HG03045 (cell line): Measurements from ENCODE around the gene HOXA2.

Experiments used
- ATAC-seq: cut with Tn5 transposase; IDR thresholded peaks from one replicate; pipeline ENCODE4 v1.9.1; 2021; ENCODE audit warnings: mild to moderate bottlenecking, moderate library complexity; ENCODE audit not compliant: unreplicated experiment

Gene HOXA2

GRCh38 chr7:27126596-27127327, 24.3 kb upstream of the HOXA2 start:
- ATAC-seq, result no peak

GRCh38 chr7:27125986-27126394, 23.5 kb upstream of the HOXA2 start:
- no peak for ATAC-seq

GRCh38 chr7:27124902-27125689, 22.6 kb upstream of the HOXA2 start:
- no peak for ATAC-seq

- ATAC-seq, result no peak
These were observed 21.8 kb upstream of the HOXA2 start for GRCh38 chr7:27124096-27124901.

DNA sequence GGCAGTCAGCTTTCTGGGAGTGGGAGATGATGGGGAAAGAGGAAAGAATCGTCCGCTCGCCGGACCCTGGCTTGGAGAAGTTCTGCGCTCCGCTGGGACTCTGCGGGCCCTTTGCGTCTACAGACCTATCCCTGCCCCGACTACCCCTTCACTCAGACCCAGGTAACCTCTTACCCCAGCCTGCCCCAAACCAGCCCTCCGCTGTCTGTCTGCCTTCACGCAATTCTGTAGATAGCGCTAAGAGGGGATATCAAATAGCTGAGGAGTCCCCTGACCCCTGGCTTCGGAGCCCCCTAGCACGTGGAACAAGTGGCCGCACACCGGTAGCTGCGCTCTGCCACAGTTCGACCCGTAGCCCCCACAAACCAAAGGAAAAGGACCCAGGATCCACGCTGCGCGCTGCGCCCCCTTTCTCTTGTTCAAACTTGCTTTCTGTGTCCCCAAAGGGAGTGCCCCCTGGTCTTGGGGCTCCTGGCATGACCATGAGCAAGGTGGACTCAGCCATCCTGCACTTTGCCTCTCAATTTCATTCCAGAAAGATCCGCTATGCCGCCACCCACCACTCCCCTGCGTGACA, 21.1 kb upstream of the HOXA2 start:
- no peak for ATAC-seq

DNA sequence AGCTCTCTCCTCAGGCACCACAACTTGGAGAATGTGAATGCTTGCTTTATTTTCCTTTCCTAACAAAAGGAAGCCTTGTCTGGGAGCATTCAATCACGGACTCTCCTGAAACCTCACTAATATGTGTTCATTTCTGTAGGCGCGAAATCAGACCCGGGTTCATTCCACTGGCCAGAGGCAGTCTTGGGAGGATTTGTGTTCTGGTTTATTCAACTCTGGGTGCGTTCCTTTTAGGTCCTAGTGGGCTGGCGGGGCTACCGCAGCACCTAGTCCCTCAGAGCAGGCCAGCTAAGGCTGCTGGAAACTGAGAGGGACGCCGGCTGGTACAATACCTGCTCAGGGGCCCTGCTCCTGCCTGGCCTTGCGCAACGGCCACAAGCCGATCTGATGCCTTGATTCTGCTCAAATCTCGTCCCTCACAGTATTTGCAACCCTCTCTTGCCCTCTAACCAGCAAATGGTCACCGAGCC, 20.6 kb upstream of the HOXA2 start:
- ATAC-seq, result no peak

GRCh38 chr7:27122077-27122910, 19.8 kb upstream of the HOXA2 start:
- no peak for ATAC-seq

DNA sequence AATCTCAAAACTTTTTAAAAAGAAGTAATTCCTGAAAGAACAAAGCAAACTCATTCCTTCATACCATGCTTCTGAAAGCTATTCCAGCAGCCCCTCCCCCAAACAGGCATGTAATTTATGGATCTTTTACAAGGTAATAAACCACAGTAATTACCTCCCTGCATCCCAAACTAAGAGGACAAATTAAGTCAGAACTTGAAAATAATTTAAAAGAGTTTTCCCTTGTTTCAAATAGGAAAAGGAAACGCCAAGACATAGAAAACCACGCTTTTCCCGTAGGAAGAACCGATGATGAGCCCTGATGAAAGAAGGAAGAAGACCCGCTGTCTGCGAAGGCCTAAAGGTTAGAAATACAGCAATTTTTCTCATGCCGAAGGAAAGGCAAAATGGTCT, 19.2 kb upstream of the HOXA2 start:
- no peak for ATAC-seq

- ATAC-seq, result no peak
These were observed 17.0 kb upstream of the HOXA2 start for GRCh38 chr7:27119412-27119911.

DNA sequence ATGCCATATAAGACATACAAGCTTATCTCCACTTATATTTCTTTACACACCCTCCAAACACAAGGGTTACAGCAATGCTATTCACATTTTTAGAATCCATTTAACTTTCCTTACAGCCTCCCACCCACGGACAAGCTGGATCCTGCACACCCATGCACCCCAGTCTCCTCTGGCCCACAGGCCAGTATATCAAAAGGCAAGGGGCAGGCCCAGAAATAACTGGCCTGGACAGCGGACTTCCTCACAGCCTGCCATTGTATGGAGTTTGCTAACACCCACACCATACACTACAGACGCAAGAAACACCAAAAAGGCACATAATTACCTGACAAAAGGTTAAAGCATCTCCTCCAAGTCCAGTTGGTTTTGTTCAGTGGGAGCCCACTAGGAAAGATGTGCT, 16.1 kb upstream of the HOXA2 start:
- ATAC-seq, result no peak

DNA sequence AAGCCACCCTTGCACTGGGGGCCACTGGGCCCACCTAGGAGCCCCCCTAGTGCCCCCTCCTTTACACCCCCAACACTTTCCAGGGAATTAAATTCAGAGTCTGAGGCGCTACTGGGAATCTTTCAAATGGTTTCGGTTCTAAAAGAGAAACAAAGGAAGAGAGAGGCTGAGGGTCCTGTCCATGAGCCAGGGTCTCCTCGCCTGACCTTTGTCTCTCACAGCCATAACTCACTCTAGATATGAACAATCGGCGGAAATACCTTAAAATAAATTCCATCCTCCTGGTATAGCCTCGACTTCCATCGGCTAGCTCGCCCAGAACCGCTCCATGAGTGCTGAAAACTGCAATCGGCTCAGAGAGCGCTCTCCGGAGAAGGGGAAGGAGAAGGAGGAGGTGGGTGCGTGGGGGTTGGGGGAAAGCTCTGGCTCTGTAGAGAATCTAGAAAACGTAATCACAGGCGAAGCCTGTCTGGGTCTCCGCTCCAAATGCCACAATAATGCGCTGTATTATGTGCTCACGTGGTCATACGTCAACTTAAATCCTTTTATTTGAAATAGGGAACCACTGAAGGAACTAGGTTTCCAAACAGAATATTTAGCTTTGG, 15.5 kb upstream of the HOXA2 start:
- no peak for ATAC-seq

- no peak for ATAC-seq
These were observed 14.7 kb upstream of the HOXA2 start for GRCh38 chr7:27116962-27117886.

GRCh38 chr7:27116031-27116961, 13.8 kb upstream of the HOXA2 start:
- ATAC-seq, result no peak

GRCh38 chr7:27115221-27116026, 12.9 kb upstream of the HOXA2 start:
- ATAC-seq, result no peak

DNA sequence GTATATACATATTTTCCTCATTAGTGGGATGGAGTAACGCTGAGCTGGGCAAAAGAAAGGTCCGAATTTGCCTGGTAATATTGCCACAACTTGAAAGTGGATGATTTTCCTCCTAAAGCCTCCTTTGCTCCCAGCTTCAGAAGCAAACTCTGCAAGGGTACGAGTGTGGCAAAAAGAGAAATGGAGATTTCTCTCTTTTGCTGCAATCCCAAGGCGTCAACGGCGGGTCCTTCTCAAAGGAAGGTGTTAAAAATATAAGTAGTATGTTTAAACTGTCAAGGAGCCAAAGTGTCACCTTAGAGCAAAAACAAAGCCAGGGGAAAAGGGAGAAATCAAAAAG, 12.4 kb upstream of the HOXA2 start:
- ATAC-seq, result no peak

DNA sequence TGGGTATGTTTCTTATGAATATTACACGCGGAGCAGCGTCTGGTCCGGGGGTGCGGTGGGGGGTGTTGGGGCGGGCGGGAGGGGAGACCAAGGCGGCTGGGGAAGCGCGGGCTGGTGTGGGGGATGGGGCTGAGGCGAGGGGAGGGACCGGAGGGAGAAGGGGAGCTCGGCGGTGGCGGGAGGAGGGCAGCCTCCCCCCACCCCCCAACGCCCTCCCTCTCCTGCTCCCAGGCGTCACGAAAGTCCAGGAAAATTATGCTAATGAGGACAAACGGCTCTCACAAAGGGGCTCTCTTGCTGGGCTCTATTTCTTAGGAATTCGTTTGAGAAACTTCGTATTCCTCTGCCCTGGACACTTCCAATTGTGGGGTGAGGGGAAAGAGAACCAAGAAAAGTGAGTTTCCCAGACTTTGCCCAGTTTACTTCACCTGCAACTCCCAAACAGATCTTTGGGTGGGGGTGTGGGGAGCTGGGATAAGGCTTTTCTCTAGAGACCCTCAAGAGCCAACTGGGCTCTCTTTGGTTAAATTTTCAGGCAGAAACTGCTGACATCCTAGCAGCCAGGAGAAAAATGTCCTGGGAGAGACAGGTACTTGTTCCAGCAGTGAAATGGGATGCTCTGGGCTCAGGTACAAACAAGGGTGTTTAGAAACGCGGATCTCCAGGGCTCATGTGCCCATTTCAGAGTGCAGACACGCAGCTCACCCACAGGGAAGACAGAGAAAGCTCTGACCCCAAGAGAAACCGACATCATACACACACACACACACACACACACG, 11.7 kb upstream of the HOXA2 start:
- no peak for ATAC-seq
